ENCODE measurements around the gene TTLL1. TPM values are rescaled to one million over a fixed set of nuclear protein-coding genes. Genes with fewer than 3 reads are reported as not detected.

The TTLL1 gene
- total RNA-seq, 2 experiments from 2014 or later = 8.5 to 9.1 TPM

GRCh38 chr22:43126501-43127165 lies 37.4 kb upstream of the TTLL1 start:
- POLR2A ChIA-PET = interaction anchor here (0.9 to 1.0 kb wide), 2 partner anchors 15 to 61 kb away, joined by 3 read pairs; no protein-coding TSS in a partner anchor
- no peaks in the 10 kb centered on the region for H3K36me3 Mint-ChIP-seq (ENCODE audit: low read depth)
- H3K9me3 Mint-ChIP-seq = no peaks in the 10 kb centered on the region
- H3K4me3 Mint-ChIP-seq = no peak overlapping the region
- CTCF ChIA-PET = interaction anchor here (0.6 kb wide), 1 partner anchor 482 kb away, joined by 3 read pairs; no protein-coding TSS in a partner anchor
- no peak for DNase-seq
- H3K4me1 Mint-ChIP-seq = peaks cover 9% of the 10 kb centered on the region
- no peak overlapping the region for H3K27ac Mint-ChIP-seq
- no peaks in the 10 kb centered on the region for H3K27me3 Mint-ChIP-seq

DNA sequence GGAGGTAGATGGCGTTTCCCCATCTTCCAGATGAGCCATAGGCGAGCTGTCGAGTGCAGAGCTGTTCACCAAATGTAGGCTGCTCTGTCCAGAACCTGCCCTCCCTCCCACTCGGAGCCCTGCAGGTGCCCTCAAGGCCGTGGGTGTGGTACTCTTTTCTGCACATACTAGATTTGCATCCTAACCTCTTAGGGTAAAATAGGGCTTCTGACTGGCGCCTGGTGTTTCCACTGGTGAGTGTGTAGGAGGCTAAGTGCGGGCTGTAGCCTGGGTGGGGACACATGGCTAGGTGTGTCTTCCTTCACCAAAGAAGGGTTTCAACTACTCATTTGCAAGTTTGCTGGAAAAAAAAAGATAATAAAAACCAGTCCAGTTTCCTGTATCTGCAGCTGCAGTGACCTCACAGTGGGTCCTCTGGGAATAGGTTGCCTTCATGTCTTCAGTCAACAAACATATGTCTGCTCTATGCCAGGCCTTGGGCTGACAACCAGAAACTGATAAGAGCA lies 29.8 kb upstream of the TTLL1 start:
- H3K27me3 Mint-ChIP-seq = no peaks in the 10 kb centered on the region
- CTCF ChIA-PET = no interaction called here
- DNase-seq = no peak
- no peaks in the 10 kb centered on the region for H3K36me3 Mint-ChIP-seq (ENCODE audit: low read depth)
- H3K4me3 Mint-ChIP-seq = no peak overlapping the region
- peaks cover 9% of the 10 kb centered on the region for H3K4me1 Mint-ChIP-seq
- no peaks in the 10 kb centered on the region for H3K9me3 Mint-ChIP-seq
- POLR2A ChIA-PET = no interaction called here
- no peak overlapping the region for H3K27ac Mint-ChIP-seq

DNA sequence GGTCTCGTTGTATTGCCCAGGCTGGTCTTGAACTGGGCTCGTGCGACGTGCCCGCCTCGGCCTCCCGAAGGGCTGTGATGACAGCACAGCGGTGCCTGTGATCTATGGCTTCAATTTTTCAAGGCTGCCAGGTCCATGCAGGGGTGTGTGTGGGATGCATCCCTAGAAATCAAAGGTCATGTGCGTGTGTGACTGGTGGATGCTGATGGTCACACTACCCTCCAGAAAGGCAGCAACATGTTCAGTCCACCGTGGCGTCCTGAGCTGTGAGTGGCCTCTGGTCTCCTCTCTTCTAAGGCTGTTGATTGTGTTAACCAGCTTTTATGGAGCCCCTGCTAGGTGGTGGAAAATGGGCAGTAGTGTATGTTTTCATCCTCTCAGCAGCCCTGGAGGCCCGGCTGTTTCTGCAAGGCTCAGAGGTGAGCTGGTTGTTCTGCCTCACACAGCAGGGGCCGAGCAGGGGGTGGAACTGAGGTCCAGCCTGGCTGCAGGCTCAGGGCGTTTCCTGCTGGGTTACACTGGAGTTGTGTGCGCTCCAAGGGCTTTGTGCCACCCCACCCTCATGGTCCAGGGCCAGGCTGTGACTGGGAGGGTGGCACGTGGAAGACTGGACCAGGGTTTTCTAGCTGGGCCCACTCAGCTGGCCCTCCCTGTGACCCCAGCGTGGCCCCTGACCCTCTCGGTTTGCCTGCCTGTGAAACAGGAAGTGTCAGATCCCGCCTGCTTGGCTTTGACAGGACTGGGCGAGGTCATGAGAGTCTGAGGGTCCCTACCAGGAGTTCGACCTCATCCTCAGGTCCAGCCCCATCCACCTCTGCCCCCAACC lies 29.0 kb upstream of the TTLL1 start:
- peaks cover under 1% of the 10 kb centered on the region for H3K27me3 Mint-ChIP-seq
- POLR2A ChIA-PET = interaction anchor here (1.1 kb wide), 1 partner anchor 503 kb away, joined by 3 read pairs; no protein-coding TSS in a partner anchor
- no peaks in the 10 kb centered on the region for H3K36me3 Mint-ChIP-seq (ENCODE audit: low read depth)
- no peak overlapping the region for H3K4me3 Mint-ChIP-seq
- CTCF ChIA-PET = interaction anchor here (0.6 kb wide), 1 partner anchor 29 kb away, joined by 3 read pairs; no protein-coding TSS in a partner anchor
- no peak for DNase-seq
- no peak overlapping the region for H3K27ac Mint-ChIP-seq
- H3K4me1 Mint-ChIP-seq = peaks cover 9% of the 10 kb centered on the region
- H3K9me3 Mint-ChIP-seq = no peaks in the 10 kb centered on the region

DNA sequence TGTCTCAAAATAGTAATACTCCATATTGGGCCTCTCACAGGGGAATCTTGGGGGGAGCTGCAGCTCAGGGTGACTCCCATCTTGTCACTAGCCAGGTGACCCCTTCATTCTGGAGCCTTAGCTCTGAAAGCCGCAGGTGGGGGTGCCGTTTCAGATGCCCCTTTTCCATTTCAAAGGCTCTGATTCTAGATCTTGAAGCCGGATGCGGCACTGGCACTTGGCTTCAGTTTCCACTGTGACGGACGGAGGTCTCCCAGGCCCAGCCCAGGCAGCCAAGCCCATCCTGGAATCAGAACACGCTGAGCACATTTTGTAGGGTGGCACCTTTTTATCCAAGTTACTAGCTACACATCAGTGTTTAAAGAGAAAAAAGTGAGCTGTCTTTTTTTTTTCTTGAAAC lies 27.7 kb upstream of the TTLL1 start:
- no peak overlapping the region for H3K27ac Mint-ChIP-seq
- POLR2A ChIA-PET = no interaction called here
- no peak overlapping the region for H3K4me3 Mint-ChIP-seq

GRCh38 chr22:43114958-43115357 lies 25.8 kb upstream of the TTLL1 start:
- H3K4me1 Mint-ChIP-seq = peaks cover 15% of the 10 kb centered on the region
- H3K9me3 Mint-ChIP-seq = no peaks in the 10 kb centered on the region
- no peak overlapping the region for H3K4me3 Mint-ChIP-seq
- ChIA-PET POLR2A (no interaction called here), CTCF (no interaction called here)
- H3K27ac Mint-ChIP-seq = no peak overlapping the region
- no peak for DNase-seq
- H3K27me3 Mint-ChIP-seq = peaks cover 13% of the 10 kb centered on the region
- no peaks in the 10 kb centered on the region for H3K36me3 Mint-ChIP-seq (ENCODE audit: low read depth)

More for the DNA sequence above, 27.7 kb upstream of the TTLL1 start:
- H3K4me1 Mint-ChIP-seq = peaks cover 9% of the 10 kb centered on the region
- no peaks in the 10 kb centered on the region for H3K9me3 Mint-ChIP-seq
- DNase-seq = no peak
- CTCF ChIA-PET = no interaction called here
- H3K36me3 Mint-ChIP-seq (ENCODE audit: low read depth) = no peaks in the 10 kb centered on the region
- H3K27me3 Mint-ChIP-seq = peaks cover 5% of the 10 kb centered on the region

DNA sequence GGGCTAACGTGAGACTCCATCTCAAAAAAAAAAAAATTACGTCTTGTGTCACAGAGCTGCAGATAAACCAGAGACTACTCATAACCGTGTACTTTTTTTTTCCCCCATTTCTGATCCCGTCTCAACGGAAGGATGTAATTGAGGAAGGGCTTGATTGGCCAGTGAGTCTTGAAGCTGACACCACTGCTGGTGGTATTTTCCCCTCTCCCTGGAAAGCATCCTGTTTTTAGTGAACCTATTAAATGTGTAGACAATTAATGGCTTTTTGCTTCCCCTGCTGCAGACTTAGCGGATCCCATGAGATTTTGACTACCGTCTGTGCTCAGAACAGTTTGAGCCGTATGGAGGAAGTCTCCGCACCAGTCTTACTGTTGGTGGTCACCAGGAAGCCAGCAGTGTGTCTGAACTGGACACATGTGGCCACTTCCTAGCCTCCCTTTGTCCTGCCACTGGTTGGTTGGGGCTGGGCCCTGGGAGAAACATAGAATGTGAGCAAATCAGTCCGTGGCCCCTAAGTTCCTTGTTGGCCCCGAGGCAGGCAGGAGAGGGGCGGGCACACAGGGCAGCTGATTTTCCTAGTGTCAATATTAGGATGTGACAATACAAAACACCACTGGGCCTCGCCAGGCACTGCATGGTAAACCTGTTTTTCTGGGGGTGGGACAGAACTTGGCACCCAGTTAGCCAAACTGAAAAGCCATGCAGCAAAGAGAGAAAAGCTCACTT lies 24.5 kb upstream of the TTLL1 start:
- ChIA-PET CTCF (no interaction called here), POLR2A (no interaction called here)
- Mint-ChIP-seq H3K27ac (no peak overlapping the region), H3K27me3 (peaks cover 22% of the 10 kb centered on the region), H3K36me3 (ENCODE audit: low read depth) (no peaks in the 10 kb centered on the region), H3K9me3 (no peaks in the 10 kb centered on the region), H3K4me1 (peaks cover 8% of the 10 kb centered on the region), H3K4me3 (no peak overlapping the region)
- no peak for DNase-seq

DNA sequence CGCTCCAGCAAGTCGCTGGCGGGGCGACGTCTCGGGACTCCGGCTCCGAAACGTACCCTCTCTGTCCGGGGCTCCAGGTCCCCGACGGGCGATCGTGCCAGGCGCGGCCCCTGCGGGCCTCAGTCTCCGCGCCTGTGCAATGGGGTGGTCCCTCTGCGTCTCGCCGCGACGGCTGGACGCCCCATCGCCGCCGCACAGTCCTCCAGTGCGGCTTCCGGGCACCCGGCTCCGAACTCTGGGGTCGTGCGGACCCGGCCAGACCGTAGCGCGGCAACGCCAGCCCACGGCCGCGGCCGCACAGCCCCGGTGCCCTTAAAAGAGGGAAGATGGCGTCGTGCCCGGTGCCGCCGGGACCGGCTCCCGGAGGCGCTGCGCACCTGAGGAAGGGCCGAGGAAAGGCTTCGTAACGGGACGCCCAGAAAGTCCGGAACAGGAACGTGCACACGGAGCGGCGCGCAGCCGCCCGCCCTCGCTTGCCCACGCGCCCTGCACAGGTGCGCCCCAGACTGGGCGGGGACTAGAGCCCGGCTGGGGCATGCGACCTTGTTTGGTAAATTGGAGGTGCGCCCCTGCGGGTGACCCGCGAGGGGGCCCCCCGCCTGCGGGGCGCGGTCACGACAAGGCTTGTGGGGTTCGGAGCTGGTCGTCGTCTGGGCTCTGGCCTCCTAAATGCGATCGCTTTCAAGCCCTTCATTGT lies 21.9 kb upstream of the TTLL1 start:
- H3K36me3 Mint-ChIP-seq (ENCODE audit: low read depth) = no peaks in the 10 kb centered on the region
- DNase-seq = peak; percentile 32
- peak overlapping the region; percentile 58 for H3K4me3 Mint-ChIP-seq
- CTCF ChIA-PET = interaction anchor here (1.2 to 1.4 kb wide), 3 partner anchors 26 to 42 kb away, joined by 3 to 5 read pairs (median 3); no protein-coding TSS in a partner anchor
- peaks cover 22% of the 10 kb centered on the region for H3K27me3 Mint-ChIP-seq
- H3K9me3 Mint-ChIP-seq = no peaks in the 10 kb centered on the region
- peaks cover 9% of the 10 kb centered on the region for H3K4me1 Mint-ChIP-seq
- POLR2A ChIA-PET = interaction anchor here (0.6 to 1.4 kb wide), 3 partner anchors 16 to 76 kb away, joined by 3 read pairs; no protein-coding TSS in a partner anchor
- H3K27ac Mint-ChIP-seq = no peak overlapping the region

GRCh38 chr22:43110444-43110926 lies 21.3 kb upstream of the TTLL1 start, which contains the start of gene BIK:
Gene BIK, plus strand, starts transcription at chr22:43110750. Its CDS starts 13,273 bp downstream, at chr22:43124023.
- H3K27ac Mint-ChIP-seq = no peak within 1 kb of the TSS
- peaks cover 22% of the 10 kb centered on the region for H3K27me3 Mint-ChIP-seq
- DNase-seq = peak; percentile 58
- H3K4me1 Mint-ChIP-seq = peaks cover 9% of the 10 kb centered on the region
- ChIA-PET POLR2A (interaction anchor here (0.6 kb wide), 1 partner anchor 77 kb away, joined by 3 read pairs; no protein-coding TSS in a partner anchor), CTCF (interaction anchor here (1.2 to 1.4 kb wide), 3 partner anchors 26 to 42 kb away, joined by 3 to 5 read pairs (median 3); no protein-coding TSS in a partner anchor)
- H3K9me3 Mint-ChIP-seq = no peaks in the 10 kb centered on the region
- peak within 1 kb of the TSS; percentile 61 for H3K4me3 Mint-ChIP-seq
- no peaks in the 10 kb centered on the region for H3K36me3 Mint-ChIP-seq (ENCODE audit: low read depth)

DNA sequence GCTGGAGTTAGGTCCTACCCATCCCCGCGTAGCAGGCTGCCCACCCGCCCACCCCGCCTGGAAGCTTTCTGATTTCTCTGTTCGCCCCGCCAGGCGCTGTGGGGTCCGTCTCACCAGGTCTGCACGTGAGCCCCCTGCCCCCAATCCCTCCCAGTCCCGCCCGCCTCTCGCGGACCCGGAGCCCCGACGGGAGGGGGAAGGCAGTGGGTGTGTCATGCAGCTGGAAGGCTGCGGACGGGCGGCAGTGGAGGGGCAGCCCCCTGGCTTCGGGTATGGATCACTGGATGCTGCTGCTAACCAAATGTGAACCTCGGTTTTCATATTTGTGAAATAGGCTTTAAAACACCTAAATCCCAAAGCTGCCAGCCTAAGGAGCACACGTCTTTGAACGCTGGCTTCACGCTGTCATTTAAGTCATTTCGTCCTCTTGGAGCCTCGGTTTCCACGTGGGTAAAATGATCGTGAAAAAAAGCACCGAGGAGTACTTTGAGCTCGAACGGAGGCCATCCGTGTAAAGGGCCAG lies 20.8 kb upstream of the TTLL1 start:
- H3K9me3 Mint-ChIP-seq = no peaks in the 10 kb centered on the region
- no peak overlapping the region for H3K27ac Mint-ChIP-seq
- peaks cover 9% of the 10 kb centered on the region for H3K4me1 Mint-ChIP-seq
- peaks cover 22% of the 10 kb centered on the region for H3K27me3 Mint-ChIP-seq
- no peak for DNase-seq
- no peaks in the 10 kb centered on the region for H3K36me3 Mint-ChIP-seq (ENCODE audit: low read depth)
- ChIA-PET POLR2A (interaction anchor here (0.6 to 1.1 kb wide), 2 partner anchors 77 to 78 kb away, joined by 3 read pairs; no protein-coding TSS in a partner anchor), CTCF (interaction anchor here (1.2 to 1.4 kb wide), 3 partner anchors 27 to 43 kb away, joined by 3 to 5 read pairs (median 3); no protein-coding TSS in a partner anchor)
- H3K4me3 Mint-ChIP-seq = peak overlapping the region; percentile 61

- no peaks in the 10 kb centered on the region for H3K9me3 Mint-ChIP-seq
Observed at GRCh38 chr22:43109511-43109910, 20.3 kb upstream of the TTLL1 start.

GRCh38 chr22:43106302-43106701 lies 17.1 kb upstream of the TTLL1 start:
- Mint-ChIP-seq H3K9me3 (no peaks in the 10 kb centered on the region), H3K4me3 (no peak overlapping the region), H3K27ac (no peak overlapping the region), H3K27me3 (peaks cover 13% of the 10 kb centered on the region), H3K36me3 (ENCODE audit: low read depth) (no peaks in the 10 kb centered on the region), H3K4me1 (peaks cover 15% of the 10 kb centered on the region)
- ChIA-PET POLR2A (no interaction called here), CTCF (interaction anchor here (2.3 kb wide), 1 partner anchor 16 kb away, joined by 4 read pairs; no protein-coding TSS in a partner anchor)
- no peak for DNase-seq

More at GRCh38 chr22:43109511-43109910, 20.3 kb upstream of the TTLL1 start:
- Mint-ChIP-seq H3K27ac (no peak overlapping the region), H3K36me3 (ENCODE audit: low read depth) (no peaks in the 10 kb centered on the region), H3K4me3 (peak overlapping the region; percentile 7), H3K27me3 (peaks cover 22% of the 10 kb centered on the region), H3K4me1 (peaks cover 10% of the 10 kb centered on the region)
- ChIA-PET CTCF (interaction anchor here (1.2 to 1.4 kb wide), 3 partner anchors 27 to 43 kb away, joined by 3 to 5 read pairs (median 3); no protein-coding TSS in a partner anchor), POLR2A (interaction anchor here (1.1 kb wide), 1 partner anchor 78 kb away, joined by 3 read pairs; no protein-coding TSS in a partner anchor)
- DNase-seq = no peak

Data from activated CD4-positive, alpha-beta memory T cell treated with anti-CD3 and anti-CD28 coated beads, Interleukin-2, amount 10 ng/mL, durations not matched to agents 7 days and 5 days (primary cell).